ENCODE measurements around the gene VRK2.

GRCh38 chr2:58081000-58081399 is 34.4 kb downstream of the VRK2 start:
- TF ChIP-seq, protein P1, sequence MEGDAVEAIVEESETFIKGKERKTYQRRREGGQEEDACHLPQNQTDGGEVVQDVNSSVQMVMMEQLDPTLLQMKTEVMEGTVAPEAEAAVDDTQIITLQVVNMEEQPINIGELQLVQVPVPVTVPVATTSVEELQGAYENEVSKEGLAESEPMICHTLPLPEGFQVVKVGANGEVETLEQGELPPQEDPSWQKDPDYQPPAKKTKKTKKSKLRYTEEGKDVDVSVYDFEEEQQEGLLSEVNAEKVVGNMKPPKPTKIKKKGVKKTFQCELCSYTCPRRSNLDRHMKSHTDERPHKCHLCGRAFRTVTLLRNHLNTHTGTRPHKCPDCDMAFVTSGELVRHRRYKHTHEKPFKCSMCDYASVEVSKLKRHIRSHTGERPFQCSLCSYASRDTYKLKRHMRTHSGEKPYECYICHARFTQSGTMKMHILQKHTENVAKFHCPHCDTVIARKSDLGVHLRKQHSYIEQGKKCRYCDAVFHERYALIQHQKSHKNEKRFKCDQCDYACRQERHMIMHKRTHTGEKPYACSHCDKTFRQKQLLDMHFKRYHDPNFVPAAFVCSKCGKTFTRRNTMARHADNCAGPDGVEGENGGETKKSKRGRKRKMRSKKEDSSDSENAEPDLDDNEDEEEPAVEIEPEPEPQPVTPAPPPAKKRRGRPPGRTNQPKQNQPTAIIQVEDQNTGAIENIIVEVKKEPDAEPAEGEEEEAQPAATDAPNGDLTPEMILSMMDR (IDR thresholded peaks at IDR 0.05), result no peak
- TF ChIP-seq POLR2A (IDR thresholded peaks at IDR 0.05), result no peak
